ENCODE data around the gene ZNF491. TPM values are rescaled to one million over a fixed set of nuclear protein-coding genes. Genes with fewer than 3 reads are reported as not detected.
A peak's percentile ranks its signal among the peaks of the same experiment; 100 is the strongest.
"Not testable (repeated sequence)": the region's sequence is repeated elsewhere in the genome, so short reads cannot be mapped to it uniquely, and the experiment has no call there.

Gene ZNF491
- total RNA-seq, 2 experiments from 2014 or later, result 0.33 to 0.46 TPM

- ChIA-PET POLR2A (interaction anchor here (0.6 kb wide), 1 partner anchor 82 kb away, joined by 3 read pairs; the partner anchor contains the start of gene ZNF441), CTCF (interaction anchor here (1.0 to 1.4 kb wide), 2 partner anchors 115 to 140 kb away, joined by 3 read pairs; no protein-coding TSS in a partner anchor)
- no peaks in the 10 kb centered on the region for H3K27me3 Mint-ChIP-seq
- intact Hi-C loops (cut with micrococcal nuclease), result loop anchor here (1.0 to 2.0 kb wide), 2 partner anchors 34 to 111 kb away; partner anchors contain the start of genes ZNF440 and ZNF823
- peak within 1 kb of the TSS; percentile 66 for H3K27ac Mint-ChIP-seq
- H3K9me3 Mint-ChIP-seq, result peaks cover 14% of the 10 kb centered on the region
- peaks cover 17% of the 10 kb centered on the region for H3K4me1 Mint-ChIP-seq (ENCODE audit: low read depth)
- peak within 1 kb of the TSS; percentile 83 for H3K4me3 Mint-ChIP-seq
- peak; percentile 94 for DNase-seq
- peaks cover 21% of the 10 kb centered on the region for H3K36me3 Mint-ChIP-seq
Measured at GRCh38 chr19:11848594-11849469, 50.5 kb downstream of the ZNF491 start, which contains the start of gene ZNF439. TSS of gene ZNF439 (plus strand) at chr19:11848726. CDS start at chr19:11848868, 142 bp downstream.

DNA sequence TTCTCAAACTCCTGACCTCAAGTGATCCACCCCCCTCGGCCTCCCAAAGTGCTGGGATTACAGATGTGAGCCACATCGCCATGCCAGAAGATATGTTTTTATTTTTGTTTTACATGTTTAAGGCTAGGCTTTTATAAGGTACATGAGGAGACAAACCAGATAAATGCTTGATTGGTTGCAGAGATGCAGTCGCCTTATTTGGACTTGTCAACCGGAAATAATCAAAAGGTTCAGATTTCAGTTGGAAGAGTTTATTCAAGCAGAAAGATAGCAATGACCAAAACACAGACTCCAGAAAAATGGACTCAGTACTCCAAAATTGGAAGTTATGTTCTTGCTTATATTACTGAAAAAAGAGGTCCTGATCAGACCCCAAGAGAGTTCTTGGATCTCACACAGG lies 52.0 kb downstream of the ZNF491 start:
- Mint-ChIP-seq H3K36me3 (peaks cover 27% of the 10 kb centered on the region), H3K9me3 (peaks cover 22% of the 10 kb centered on the region), H3K4me1 (ENCODE audit: low read depth) (peaks cover 17% of the 10 kb centered on the region)
- intact Hi-C loops (cut with micrococcal nuclease); H3K27me3 Mint-ChIP-seq; POLR2A ChIA-PET; H3K27ac Mint-ChIP-seq; DNase-seq; CTCF ChIA-PET; H3K4me3 Mint-ChIP-seq: not testable (repeated sequence)

DNA sequence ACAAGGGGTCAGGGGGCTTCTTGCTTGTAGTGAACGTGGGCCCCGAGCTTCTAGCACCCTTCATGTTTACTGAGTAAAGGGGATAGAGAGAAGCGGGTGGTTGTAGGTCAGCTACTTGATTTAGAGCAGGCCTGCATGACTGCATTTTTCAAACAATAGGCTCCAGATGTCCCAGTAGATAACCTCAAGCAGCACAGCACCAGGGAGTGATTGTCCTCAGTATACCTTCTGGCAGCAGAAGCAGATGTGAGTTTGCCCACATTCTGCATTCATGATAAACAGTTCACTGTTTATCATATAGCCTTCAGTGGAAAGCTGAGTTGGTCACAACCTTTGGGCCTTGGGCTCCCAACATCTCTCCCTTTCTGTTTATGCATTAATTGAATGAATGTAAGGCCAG lies 55.0 kb downstream of the ZNF491 start:
- H3K27me3 Mint-ChIP-seq, result no peaks in the 10 kb centered on the region
- H3K4me1 Mint-ChIP-seq (ENCODE audit: low read depth), result peaks cover 13% of the 10 kb centered on the region
- H3K9me3 Mint-ChIP-seq, result peaks cover 50% of the 10 kb centered on the region
- H3K27ac Mint-ChIP-seq, result no peak overlapping the region
- ChIA-PET CTCF (no interaction called here), POLR2A (no interaction called here)
- intact Hi-C loops (cut with micrococcal nuclease), result no loop called here
- no peak for DNase-seq
- no peak overlapping the region for H3K4me3 Mint-ChIP-seq
- H3K36me3 Mint-ChIP-seq, result peaks cover 45% of the 10 kb centered on the region

GRCh38 chr19:11856596-11857250 lies 58.4 kb downstream of the ZNF491 start:
- CTCF ChIA-PET, result interaction anchor here (1.2 kb wide), 1 partner anchor 23 kb away, joined by 4 read pairs; no protein-coding TSS in a partner anchor
- no peaks in the 10 kb centered on the region for H3K27me3 Mint-ChIP-seq
- H3K4me3 Mint-ChIP-seq, result no peak overlapping the region
- POLR2A ChIA-PET, result no interaction called here
- no peak for DNase-seq
- intact Hi-C loops (cut with micrococcal nuclease), result no loop called here
- H3K36me3 Mint-ChIP-seq, result peaks cover 51% of the 10 kb centered on the region
- no peak overlapping the region for H3K27ac Mint-ChIP-seq
- peaks cover 77% of the 10 kb centered on the region for H3K9me3 Mint-ChIP-seq
- H3K4me1 Mint-ChIP-seq (ENCODE audit: low read depth), result no peaks in the 10 kb centered on the region

Other genes starting within 250 kb of the ZNF491 start
- gene ELOF1, start 239.3 kb upstream of the ZNF491 start, total RNA-seq, result 10 to 100 TPM; 48.5 to 49.1 TPM
- 10 to 100 TPM; 10.2 to 12.3 TPM for gene ACP5, start 220.9 kb upstream of the ZNF491 start, total RNA-seq
- 1 to 10 TPM; 6.6 to 7.0 TPM for gene ZNF627, start 201.0 kb upstream of the ZNF491 start, total RNA-seq
- 1 to 10 TPM; 3.2 to 3.9 TPM for gene ZNF823, start 59.6 kb upstream of the ZNF491 start, total RNA-seq
- 1 to 10 TPM; 6.4 TPM for gene ZNF441, start 31.5 kb upstream of the ZNF491 start, total RNA-seq
- 1 to 10 TPM; 5.7 to 6.4 TPM for gene ZNF440, start 15.8 kb downstream of the ZNF491 start, total RNA-seq
- 1 to 10 TPM; 4.8 to 5.6 TPM for gene ZNF439, start 50.2 kb downstream of the ZNF491 start, total RNA-seq
- 1 to 10 TPM in 1 of 2 experiments, under 1 TPM in 1; 0.94 to 1.5 TPM for gene ZNF69, start 89.3 kb downstream of the ZNF491 start, total RNA-seq
- gene ZNF700, start 126.6 kb downstream of the ZNF491 start, total RNA-seq, result 10 to 100 TPM; 12.9 to 13.0 TPM
- gene ZNF763, start 166.5 kb downstream of the ZNF491 start, total RNA-seq, result 1 to 10 TPM in 1 of 2 experiments, under 1 TPM in 1; 0.97 to 1.6 TPM
- under 1 TPM; 0.27 to 0.33 TPM for gene ZNF433, start 237.2 kb downstream of the ZNF491 start, total RNA-seq

Data from activated CD4-positive, alpha-beta memory T cell treated with anti-CD3 and anti-CD28 coated beads for 36 hours (primary cell).